Ureter (tissue), 1 donor: ENCODE results near the gene CBX1. TPM values are rescaled to one million over a fixed set of nuclear protein-coding genes. Genes with fewer than 3 reads are reported as not detected.
"Not testable (repeated sequence)": the region's sequence is repeated elsewhere in the genome, so short reads cannot be mapped to it uniquely, and the experiment has no call there.

Experiments used
- DNase-seq: peaks from one replicate; pipeline ENCODE4 v3.0.0-alpha.2; 2020; ENCODE audit warnings: low spot score
- total RNA-seq: library from RNA; stranded (reverse); gene quantifications from one replicate; pipeline ENCODE4 v1.2.4, GENCODE V29; 2023
- donor health status: DM: yes; HTN: yes; CAD: no.

The CBX1 gene
- total RNA-seq, 1 donor from 2014 or later: 29.3 TPM

DNA sequence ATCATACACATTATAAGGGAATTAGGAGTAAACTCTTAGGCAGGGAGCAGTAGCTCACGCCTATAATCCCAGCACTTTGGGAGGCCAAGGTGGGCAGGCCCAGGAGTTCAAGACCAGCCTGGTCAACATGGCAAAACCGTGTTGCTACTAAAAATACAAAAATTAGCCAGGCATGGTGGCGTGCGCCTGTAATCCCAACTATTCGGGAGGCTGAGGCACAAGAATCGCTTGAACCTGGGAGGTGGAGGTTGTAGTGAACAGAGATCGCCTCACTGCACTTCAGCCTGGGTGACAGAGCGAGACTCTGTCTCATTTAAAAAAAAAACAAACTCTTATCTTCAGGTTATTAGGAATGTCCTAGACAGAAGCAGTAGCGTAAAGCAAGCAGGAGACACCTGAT lies 28.5 kb downstream of the CBX1 start:
- DNase-seq: not testable (repeated sequence)

DNA sequence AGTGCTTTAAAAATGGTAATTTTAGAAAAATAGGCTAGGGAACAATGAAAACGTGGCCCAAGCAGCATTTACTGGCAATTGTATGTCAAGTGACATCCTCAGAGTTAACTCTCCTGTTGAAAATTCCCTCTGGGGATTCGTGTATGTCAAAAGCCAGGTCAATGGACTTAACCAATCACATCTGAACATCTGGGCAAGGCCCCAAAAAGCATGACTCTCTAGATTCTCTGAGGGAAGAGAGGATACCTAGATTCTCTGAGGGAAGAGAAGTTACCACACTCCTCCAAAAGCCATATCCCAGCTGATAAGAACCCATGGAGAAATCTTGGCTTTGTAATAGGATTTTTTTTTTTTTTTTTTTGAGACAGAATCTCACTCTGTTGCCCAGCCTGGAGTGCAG lies 29.6 kb downstream of the CBX1 start:
- DNase-seq: no peak

DNA sequence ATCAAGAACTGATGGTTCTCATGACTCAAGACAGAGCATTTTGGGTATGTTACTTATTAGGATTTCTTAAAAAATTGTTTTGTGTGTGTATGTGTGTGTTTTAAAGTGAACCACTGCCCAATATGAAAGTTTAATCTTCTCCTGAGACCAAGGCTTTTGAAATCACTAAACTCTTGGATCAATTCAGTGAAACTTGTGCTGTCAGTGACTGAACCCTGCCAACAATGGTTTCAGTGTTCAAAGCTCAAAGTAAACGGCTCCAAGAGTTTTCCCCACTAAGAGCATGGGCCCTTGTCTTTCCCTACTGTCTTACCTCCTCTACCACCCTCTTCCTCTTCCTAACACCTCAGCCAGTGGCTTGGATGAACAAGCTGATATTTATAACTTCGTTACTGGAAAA lies 31.1 kb downstream of the CBX1 start:
- no peak for DNase-seq

DNA sequence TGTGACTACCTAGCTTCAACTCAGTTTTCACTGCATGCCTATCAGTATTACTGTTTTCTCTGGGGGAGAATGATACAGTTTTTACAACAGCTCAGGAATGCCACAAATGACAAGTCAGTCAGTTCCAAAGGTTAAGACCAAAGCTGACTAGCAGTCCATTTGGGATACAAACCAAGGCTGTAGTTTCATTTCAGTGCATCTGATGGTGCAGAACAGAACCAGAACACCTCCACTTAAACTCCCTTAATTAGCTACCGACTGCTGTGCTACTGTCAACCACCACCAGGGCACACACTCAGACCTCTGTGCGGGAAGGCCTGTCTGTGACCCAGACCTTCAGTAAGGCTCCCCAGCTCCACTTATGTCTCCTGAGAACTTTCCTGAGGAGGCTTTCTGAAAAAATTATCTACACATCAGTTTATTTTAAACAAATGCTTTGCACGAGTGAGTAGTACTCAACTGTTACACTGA lies 32.8 kb downstream of the CBX1 start:
- DNase-seq: no peak

DNA sequence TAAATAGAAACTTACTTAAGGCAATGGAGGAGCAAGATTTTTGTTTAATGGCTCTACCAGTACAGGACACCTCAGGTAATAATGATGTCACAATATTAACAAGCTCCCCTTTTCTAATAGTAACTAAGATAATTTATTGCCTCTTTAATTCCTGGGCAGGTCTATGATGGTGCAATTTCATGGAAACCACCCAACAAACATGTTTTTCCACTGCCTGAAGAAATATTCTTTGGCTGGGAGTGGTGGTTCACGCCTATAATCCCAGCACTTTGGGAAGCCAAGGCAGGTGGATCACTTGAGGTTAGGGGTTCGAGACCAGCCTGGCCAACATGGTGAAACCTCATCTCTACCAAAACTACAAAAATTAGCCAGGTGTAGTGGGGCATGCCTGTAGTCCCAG lies 33.5 kb downstream of the CBX1 start:
- DNase-seq: not testable (repeated sequence)

DNA sequence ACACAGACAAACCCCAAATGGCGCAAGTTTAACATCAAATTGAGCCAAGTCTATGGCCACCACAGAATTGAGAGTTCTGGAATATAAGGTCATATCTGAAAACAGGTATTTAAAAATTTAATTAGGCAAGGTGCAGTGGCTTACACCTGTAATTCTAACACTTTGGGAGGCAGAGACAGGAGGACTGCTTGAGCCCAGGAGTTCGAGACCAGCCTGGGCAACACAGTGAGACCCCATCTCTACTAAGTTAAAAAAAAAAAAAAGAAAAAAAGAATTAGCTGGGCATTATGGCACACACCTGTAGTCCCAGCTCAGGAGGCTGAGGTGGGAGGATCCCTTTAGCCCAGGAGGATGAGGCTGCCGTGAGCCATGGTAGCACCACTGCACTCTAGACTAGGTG lies 34.0 kb downstream of the CBX1 start:
- no peak for DNase-seq

DNA sequence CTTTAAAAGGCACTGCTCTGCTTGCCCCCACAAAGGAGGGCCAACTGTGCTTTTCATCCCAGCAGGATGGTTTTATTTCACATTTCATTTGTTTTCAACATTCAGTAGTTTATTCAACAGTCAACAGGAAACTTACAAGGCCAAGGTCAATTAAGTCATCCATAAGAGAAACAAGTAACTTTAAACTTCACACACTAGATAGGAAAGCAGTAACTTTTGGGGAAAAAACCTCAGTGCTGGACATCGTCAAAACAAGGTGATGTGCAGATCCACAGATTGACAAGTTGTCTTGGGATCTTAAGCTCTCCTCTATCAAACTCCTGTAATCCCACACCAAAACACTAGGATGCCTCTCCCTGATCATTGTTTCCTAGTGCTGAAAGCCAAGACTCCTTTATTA lies 34.6 kb downstream of the CBX1 start:
- no peak for DNase-seq

DNA sequence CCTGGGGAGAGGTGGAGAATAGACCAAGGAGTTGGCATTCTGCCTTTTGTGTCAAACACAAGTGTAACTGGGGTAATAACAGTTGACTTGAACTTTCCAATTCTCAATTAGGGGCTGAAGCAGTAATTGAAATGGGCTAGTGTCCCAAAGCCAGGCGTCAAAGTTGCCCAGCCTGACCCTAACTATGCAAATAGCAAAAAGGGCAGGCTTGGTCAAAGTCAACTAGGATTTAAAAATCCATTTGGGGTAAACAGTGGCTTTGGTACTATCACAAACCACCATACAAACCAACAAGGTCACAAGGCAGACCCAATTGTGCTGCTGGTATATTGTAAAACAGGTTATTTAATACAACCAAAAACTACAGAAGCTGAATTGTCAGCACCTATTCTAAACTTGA lies 35.1 kb downstream of the CBX1 start:
- DNase-seq: no peak

DNA sequence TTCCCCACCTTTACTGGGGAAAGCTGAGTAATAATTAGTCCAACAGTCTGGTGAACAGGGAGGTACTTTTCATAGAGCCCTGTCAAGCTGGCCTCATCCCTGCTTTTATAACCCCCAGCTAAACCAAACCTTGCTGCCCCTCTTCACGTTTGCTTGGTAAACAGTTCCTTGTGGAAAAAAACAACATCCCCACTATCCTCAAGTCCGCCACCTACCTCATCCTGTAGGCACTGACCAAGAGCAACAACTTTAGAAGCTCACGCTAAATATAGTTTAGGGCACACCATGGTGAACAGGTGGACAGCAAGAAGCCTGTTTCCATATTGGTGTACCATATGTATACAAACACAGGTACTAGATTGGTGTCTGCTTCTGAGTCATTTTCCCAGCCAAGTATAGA lies 36.6 kb downstream of the CBX1 start:
- no peak for DNase-seq

DNA sequence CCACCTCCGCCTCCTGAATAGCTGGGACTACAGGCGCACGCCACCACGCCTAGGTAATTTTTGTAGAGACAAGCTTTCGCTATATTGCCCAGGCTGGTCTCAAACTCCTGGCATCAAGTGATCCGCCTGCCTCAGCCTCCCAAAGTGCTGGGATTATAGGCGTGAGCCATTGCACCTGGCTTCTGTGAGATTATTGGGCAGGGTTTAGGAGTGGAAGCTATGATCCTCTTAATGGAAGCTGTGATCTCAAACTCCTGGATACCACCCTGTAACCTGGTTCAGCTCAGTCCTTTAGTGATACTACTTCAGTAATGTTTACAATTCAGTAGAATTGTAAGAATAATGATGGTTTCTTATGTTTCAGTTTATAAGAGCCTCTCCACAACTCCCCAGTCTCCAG lies 39.0 kb downstream of the CBX1 start:
- no peak for DNase-seq

DNA sequence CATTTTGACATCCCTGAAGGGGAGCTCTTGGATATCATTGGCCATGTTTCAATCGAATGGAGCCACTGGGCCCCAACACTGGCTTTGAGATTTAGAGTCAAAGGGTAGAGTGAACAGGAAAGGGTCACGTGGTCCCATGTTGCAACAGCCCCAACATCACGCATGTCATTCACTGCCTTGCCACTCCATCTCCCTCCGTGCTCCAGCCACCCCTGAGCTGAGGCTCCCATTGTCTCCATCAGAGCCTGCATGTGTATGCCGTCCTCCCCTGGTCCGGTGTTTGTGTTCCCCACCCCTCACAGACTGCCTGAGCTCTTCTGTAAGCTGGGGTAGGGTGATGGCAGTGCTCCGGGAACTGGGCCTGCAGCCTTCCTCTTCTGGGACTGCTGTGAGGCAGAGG lies 41.0 kb downstream of the CBX1 start:
- DNase-seq: no peak

DNA sequence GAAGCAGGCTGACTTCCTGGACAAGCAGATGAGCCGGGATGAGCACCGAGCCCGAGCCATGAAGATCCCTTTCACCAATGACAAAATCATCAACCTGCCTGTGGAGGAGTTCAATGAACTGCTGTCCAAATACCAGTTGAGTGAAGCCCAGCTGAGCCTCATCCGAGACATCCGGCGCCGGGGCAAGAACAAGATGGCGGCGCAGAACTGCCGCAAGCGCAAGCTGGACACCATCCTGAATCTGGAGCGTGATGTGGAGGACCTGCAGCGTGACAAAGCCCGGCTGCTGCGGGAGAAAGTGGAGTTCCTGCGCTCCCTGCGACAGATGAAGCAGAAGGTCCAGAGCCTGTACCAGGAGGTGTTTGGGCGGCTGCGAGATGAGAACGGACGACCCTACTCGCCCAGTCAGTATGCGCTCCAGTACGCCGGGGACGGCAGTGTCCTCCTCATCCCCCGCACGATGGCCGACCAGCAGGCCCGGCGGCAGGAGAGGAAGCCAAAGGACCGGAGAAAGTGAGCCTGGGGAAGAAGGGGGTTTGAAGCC lies 42.1 kb downstream of the CBX1 start:
- no peak for DNase-seq

DNA sequence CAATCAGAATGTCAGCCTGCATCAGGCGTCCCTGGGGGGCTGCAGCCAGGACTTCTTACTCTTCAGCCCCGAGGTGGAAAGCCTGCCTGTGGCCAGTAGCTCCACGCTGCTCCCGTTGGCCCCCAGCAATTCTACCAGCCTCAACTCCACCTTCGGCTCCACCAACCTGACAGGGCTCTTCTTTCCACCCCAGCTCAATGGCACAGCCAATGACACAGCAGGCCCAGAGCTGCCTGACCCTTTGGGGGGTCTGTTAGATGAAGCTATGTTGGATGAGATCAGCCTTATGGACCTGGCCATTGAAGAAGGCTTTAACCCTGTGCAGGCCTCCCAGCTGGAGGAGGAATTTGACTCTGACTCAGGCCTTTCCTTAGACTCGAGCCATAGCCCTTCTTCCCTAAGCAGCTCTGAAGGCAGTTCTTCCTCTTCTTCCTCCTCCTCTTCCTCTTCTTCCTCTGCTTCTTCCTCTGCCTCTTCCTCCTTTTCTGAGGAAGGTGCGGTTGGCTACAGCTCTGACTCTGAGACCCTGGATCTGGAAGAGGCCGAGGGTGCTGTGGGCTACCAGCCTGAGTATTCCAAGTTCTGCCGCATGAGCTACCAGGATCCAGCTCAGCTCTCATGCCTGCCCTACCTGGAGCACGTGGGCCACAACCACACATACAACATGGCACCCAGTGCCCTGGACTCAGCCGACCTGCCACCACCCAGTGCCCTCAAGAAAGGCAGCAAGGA lies 42.7 kb downstream of the CBX1 start:
- no peak for DNase-seq

DNA sequence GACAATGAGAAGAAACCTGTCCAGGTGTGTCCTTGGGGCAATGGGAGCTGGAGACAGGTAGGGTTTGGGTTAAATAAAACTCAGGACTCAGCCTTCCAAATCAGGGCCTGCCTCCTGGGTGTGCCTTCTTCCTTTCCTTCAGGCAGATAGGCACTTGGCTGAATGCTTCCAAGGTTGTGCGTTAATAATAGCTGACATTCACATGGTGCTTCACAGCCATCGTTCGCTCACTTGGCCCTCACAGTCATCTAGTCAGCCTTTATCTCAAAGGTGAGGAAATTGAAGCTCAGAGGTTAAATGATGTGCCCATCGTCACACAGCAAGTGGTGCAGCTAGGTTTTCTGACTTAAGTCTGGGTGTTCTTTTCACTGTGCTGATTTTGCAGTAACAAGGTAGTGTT lies 43.7 kb downstream of the CBX1 start:
- no peak for DNase-seq

DNA sequence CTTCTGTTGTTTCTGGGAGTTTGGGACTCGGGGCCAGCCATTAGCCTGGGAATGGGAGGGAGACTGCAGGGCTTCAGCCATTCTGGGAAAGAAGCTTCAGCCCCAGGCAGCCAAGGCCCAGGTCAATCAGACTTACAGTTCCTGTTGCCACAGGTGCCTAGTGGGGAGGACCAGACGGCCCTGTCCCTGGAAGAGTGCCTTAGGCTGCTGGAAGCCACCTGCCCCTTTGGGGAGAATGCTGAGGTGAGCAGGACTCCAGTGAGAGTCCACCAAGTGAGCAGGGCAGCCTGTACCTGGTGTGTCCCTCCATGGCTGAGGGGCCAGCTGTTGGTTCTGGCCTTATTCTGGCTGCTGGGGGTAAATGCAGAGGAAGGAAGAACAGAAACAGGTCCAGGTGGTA lies 44.4 kb downstream of the CBX1 start:
- DNase-seq: no peak

DNA sequence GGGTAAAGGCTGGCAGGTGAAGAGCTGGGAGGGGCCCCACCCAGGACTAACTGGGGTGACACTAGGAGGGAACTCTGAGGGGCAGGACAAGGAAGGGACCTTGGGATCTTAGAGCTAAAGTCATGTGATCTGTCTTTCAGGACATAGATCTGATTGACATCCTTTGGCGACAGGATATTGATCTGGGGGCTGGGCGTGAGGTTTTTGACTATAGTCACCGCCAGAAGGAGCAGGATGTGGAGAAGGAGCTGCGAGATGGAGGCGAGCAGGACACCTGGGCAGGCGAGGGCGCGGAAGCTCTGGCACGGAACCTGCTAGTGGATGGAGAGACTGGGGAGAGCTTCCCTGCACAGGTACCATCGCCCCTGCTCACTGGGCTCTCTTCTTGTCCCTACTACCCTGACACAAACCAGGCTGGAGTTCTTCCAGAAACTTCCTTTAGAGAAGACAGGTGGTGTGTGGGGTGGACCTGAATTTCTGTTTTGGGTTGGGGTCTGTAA lies 45.0 kb downstream of the CBX1 start:
- DNase-seq: no peak

DNA sequence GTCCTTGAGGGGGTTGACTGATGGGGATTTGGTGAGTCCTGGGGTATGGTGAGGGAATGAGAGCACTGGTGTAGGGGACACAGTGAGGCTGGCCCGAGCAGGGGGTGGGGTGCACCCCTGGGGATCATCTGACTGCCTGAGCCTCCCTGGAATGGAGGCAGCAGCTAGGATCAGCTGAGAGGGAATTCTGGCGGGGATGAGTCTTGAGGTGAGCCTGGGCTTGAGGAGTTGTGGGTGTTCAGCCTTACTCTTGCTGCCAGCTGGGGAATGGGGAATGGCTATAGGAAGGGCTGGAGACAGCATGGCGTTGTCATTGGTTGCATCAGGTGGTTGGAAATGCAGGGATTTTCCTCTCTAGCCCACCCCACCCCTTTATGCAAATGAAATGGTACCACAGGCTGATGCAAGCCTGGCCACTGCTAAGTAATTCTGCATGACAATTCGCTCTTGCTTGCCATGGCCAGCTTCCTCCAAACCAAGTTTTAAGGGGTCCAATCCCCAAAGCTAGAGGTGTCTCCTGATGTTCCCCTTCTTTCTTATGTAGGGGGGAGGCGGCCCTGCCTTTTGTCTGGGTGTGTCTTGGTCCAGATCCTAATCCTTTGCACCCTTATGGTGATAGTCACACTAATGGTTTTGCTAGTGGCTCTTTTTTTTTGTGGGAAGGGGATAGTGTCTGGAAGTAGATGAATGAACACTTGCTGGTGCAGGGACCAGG lies 45.6 kb downstream of the CBX1 start:
- no peak for DNase-seq

DNA sequence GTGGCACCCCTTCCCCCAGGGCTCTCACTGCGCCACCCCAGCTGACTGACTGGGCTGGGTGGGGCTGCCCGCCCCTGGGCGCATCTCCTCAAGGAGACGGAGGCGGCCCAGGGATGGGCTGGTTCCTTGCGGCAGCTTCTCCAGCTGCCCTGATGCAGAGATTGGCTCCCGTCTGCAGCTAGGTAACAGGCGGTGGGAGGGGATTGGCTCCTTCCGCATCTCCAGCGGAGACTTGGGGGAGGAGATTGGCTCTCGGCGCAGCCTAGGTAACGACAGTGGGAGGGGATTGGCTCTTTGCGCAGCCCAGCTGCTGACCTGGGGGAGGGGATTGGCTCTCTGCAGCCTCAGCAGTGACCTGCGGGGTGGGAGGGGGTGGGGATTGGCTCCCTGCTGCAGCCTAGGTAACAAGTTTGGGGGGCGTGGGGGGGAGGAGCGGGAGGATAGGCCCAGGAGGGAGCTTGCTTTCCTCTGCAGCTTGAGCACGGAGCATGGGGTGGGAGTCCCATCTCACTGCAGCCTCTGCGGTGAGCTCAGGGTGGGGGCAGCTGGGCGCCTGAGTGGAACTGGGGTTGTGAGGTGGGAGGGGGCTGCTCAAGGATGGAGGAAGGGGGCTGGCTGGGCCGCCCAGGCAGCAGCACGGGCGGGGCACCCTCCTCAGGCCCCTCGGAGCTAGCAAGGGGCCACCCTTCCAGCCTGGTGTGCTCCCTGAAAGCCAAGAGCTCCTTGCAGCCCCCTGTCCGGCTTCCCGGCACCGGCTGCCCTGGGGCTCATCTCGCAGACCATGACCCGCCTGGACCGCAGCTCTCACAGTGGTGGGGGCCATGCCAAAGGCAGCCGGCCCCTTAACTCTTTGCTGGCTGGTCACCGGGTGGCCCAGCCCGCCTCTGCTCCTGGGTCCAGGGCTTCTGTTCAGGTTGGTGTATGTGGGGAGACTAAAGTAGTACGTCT lies 46.8 kb downstream of the CBX1 start:
- DNase-seq: peak; percentile 75

DNA sequence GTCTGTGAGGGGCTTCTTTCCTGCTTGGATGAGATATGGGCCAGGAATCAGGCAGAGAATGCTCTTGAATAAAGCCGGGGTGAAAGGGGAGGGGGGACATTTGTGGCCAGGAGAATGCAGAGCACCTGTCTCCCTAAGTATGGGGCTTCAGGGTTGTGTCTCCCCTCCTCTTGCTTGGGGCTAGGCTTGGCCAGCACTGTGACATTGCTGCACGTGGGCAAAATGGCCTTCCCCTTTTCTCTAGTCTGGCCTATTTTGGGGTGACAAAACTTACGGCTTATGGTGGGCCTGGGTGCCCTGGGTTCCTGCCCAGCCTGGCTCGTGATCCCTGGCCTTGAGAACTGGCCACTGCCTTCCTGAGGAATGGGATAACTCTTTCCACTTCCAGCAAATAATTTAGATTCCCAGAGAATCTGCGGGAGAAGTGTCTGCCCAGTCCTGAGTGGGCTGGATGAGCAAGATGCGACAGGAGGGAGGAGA lies 47.5 kb downstream of the CBX1 start:
- no peak for DNase-seq

DNA sequence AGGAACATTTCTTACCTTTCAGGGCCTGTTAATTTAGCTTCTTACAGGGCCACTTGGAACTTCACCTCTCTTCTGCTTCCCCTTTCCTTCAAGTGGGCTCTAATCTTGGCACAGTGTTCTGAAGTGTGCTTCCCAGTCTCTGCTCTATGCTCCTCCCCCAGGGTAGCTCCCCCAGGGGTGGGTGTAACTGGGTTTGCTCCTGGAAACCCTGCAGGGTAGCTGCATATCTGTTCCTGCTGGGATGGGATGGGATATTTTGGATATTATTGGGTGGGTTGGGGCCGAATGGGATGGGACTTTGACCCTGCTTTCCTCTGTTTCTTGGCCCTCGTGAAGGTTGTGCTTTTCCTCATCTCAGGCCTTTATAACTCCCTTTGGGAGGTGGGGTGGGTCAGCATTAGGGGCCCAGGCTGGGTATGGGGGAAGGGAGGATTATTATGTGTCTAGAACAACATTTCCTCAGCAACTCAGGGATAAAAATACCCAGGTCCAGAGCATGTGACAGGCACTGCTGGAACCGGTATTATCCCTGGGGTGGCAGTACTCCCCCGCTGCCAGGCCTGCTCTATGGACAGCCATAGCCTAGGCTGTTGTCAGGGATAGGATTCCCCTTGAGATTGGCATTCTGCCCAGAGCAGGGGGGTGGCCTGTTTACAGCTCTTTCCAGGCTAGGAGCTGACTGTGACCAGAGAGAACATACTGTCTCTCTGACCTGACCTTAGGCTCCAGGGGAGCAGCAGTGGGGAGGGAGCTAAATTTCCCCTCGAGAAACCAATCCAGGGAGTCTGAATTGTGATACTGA lies 48.1 kb downstream of the CBX1 start:
- DNase-seq: no peak
